Inferior parietal cortex (tissue), 1 donor: ENCODE measurements around the gene SPOCK2.
"Not testable (repeated sequence)": the region's sequence is repeated elsewhere in the genome, so short reads cannot be mapped to it uniquely, and the experiment has no call there.

Experiments
- DNase-seq: peaks from one replicate; pipeline ENCODE4 v3.0.0-alpha.2; 2016; ENCODE audit errors: extremely low spot score

Gene SPOCK2

DNA sequence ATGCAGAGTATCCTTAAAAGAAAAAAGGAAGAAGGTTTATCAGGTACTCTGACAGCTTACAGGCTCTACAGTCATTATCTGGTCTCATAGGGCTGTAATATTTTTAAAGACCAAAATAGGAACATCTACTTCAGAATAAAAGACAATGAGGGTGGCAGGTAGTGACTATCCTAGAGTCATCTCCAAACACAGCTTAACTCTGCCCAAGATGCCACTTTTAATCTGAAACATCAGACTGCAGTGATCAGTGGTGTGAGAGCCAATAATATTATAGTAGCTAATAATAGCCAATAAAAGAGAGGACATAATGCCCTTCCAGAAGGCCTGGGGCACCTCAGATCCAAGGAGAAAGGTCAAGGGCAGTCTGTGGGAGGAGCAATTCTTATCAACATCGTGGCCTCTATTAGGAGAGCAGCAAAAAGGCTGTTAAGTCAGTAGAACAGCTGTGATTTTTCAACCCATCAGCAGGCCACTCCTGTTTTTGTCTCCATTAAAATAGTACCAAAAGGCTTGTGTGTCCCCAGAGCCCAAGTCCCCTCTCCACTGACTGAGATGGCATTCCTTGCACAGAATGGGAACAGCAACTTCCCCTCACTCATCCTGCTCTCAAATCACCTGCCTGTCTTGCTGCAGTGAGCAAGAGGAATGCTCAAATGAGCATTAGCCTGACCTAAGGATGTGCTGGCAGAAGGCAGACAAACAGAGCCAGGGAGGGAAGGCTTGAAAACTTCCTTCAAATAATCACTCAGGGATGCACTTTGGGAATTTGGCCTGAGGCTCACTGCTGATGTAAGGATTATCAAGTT lies 20.7 kb upstream of the SPOCK2 start:
- DNase-seq, result no peak

DNA sequence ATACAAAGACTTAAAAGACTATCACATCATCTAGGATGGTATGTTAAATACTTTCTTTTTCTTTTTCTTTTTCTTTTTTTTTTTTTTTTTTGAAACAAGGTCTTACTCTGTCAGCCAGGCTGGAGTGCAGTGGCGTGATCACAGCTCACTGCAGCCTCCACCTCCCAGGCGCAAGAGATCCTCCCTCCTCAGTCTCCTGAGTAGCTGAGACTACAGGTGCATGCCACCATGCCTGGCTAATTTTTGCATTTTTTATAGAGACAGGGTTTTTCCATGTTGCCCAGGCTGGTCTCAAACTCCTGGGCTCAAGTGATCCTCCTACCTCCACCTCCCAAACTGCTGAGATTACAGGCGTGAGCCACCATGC lies 19.6 kb upstream of the SPOCK2 start:
- DNase-seq, result not testable (repeated sequence)

DNA sequence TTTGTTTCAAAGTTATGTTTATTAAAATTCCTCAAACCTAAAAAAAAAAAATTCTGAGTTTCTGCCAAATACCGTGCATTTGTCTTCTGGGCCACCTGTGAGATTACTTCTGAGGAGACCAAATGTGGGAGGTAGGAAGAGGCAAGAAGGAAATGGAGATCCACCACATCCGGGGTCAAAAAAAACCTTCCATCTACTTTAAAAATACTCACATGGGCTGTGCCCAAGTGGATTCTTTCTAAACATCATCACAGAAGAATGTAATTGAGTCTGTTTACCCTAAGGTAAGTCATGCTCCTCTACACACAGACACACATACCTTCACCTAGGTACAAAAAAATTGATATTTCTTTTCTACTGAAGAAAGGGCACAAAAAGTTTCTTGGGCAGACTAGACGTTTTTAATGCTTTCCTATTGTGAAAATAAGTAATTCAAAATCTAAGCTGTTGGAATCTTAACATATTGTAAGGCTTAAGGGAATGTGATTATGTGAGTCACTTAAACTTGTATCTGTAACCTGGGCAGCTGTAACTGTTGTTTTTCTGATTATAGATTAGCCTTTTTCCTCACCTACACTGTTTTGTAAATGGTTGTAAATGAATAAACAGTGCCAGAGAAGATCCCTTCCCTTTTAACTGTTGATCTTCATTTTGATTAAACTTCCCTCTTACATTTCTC lies 19.1 kb upstream of the SPOCK2 start:
- DNase-seq, result no peak

DNA sequence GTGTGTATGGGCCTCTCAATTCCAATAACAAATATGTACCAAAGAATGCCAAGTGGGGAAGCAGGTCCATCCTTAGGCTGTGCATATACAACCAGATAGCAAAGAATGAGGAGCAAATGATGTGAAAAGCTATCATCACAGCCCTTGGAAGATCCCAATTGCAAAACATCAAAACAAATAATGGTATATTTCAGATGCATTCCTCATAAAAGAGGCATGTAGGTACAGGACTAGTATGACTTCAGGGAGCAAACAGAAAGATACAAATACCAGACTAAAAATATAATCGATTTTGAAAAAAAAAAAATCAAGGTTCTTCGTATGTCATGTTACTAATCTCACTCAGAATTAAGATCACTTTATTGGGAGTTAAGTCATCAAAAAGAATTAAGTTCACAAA lies 18.5 kb upstream of the SPOCK2 start:
- DNase-seq, result no peak

DNA sequence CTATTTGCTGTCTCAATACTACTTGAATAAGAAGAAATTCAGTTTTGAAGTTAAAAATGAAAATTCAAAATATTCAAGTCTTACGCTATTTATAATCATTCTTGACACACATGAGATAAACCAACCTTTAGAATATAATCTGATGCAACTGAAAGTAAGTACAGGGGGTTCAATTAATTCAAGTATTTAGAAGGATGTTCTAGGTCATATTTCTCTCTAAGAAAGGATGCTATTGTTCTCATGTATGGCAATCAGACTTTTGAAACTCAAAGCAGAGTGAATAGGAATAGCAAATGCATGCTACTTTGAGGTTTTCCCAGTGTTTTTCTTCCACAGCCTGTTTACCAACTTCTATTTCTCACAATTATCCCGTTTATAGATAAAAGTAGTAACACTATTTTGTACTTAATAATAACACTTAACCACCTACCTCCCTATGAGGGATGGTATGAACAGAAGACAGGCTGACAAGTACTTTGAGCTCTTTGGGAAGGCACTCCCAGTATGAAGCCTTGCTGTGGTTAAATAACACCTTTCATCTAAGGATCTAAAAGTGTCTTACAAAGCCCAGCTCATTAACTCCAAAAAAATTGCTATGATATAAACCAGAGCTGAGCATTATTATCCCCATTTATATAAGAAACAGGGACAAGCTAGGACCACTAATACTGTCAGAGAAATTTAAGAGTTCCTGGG lies 18.0 kb upstream of the SPOCK2 start:
- DNase-seq, result no peak

DNA sequence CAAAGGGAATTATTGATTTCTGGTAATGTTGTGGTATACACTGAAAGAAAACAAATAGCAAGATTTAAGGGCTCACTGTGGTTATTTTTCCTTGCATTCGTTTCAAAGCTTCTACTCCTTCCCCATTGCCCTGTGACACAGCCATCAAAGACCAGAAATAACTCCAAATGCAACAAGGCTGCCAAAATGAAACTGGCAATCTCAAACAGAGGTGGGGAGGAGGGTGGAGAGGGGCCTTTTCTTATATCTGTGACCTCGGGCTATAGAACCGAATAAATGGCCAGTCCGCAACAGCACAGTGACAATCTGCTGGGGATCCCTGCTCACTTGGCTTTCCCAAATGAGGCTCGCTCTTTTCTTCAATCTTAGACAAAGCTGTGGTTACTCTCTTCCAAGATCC lies 17.4 kb upstream of the SPOCK2 start:
- DNase-seq, result no peak

DNA sequence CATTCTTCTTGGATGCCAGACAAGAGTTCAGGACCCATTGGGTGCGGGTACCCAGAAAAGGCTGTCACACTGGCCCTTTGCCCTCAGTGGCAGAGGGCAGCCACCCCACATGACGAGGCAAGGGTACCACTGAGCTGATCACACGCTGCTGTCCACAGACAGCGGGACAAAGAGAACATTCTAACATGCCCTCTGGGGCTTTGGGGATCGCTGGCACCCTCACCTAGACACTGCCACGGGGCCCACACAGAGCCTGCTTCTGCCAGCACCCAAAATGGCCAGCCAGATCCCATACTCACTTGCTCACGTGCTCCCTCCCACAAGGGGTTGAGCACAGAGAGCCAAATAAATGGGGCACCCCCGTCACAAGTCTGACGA lies 16.7 kb upstream of the SPOCK2 start:
- DNase-seq, result no peak

DNA sequence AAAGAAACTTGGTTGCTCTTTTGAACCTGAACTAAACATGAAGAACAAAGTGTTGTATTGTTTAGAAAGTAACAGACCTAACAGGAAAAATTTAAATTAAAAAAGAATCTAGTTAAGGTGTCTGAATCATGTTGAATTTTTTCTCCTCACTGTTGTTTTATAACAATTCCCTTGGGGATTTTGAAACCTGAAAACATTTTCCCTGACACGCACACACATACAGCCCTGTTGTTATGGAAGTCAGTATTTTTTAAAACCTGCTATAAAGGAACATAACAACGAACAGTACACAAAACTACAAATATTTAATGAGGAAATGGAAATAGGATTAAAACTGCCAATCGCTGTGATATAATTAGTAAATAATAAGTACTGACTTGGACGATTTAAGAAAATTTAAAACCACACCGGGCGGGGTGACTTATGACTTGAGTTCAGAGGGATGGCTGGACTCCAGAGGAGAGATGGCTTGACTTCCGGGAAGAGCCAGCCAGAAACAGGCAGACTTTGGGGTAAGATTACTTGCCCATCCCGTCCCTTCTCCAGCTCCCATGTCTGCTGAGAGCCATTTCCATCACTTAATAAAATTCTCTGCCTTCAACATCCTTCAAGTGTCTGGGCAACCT lies 16.2 kb upstream of the SPOCK2 start:
- DNase-seq, result no peak

DNA sequence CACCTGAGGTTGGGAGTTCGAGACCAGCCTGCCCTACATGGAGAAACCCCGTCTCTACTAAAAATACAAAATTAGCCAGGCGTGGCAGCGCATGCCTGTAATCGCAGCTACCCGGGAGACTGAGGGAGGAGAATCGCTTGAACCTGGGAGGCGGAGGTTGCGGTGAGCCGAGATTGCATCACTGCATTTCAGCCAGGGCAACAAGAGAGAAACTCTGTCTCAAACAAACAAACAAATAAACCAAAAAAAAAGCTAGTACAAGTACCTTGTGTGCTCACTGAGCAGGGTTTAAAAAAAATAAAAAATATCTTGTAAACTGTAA lies 11.2 kb upstream of the SPOCK2 start:
- no peak for DNase-seq

DNA sequence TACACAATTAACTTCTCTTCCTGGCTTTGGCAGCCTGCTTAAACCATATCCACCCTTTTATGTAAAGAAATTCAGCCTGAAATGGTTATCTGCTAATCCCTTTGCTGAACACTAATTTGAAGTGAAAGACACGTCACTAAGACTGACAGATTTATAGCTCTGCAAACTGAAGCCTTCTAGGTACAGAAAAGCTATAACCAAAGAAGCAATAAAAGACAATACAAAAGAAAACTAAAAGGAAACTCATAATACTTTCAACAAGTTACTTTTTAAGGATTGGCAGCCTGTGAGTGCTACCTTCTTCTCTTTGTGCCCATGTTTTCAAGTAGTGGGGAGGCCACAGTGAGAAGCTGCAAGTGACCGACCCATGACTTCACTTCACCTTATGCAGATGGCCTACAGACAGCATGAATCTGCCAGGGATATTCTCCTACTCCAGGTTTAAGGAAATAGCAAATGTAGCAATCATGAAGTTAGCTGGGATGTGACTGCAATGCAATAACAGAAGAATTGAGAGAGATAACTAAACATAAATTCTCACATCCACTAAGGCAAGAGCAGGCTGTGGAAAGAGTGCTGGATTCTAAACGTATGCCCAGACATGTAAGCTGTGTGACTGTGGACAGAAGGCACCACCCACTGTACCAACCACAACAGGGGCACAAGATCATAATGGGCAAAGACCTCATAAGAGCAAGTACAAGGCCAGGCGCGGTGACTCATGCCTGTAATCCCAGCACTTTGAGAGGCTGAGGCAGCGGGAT lies 10.7 kb upstream of the SPOCK2 start:
- DNase-seq, result no peak

DNA sequence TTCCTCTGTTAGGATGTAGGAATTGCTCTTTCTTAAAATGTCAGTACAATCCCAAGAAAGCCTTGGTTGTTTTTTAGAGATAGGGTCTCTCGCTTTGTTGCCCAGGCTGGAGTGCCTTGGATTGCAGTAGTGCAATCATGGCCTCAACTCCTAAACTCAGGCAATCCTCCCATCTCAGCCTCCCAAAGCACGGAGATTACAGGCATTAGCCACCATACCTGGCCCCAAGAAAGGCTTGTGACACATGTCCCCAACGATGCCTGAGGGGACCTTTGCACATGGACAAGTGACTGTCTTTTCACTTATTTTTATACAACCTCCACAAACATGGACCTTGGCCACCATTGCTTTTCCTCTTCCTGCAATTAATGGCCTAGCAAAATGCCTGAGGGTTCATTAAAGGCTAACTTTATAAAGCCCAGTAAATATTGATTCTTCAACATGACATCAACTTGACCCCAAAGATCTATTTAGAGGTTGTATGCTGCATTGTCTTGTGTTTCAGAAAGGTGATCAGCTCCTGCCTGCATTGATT lies 10.0 kb upstream of the SPOCK2 start:
- no peak for DNase-seq

DNA sequence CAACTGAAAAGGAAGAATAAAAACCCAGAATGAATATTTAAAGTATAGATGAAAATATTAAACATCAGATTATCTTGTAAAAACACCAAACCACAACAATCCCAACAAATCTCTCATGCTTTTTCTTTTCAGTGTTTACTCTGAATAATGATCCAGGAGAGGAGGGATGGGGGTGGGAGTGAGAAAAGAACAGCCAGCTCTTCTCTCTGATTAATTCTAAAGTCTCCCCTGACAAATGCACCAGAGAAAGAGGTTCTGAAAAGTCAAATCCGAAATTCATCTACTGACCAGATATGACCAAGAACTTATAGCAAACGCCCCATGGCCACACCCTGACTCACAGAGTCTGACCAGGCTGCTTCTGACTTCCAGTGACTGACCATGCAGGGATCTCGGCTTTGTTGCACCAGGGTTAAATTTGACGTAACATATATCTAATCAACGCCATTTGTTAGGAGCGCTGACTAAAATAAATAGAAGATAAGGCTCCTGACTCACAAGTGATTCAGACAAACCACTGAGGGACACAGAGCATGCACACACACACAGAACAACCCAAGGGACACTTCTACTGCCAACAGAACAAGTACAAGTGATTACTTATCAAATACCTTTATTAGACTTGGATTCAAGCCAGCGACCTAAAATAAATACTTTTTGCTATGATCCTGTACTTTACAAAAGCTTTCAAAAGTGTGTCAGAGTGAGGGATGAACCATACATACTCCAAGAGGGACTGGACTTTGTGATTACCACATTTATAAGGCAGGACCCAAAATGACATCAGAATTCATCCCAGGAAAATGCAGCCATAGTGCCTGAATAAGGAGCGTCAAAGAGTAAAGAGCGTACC lies 9.3 kb upstream of the SPOCK2 start:
- no peak for DNase-seq

DNA sequence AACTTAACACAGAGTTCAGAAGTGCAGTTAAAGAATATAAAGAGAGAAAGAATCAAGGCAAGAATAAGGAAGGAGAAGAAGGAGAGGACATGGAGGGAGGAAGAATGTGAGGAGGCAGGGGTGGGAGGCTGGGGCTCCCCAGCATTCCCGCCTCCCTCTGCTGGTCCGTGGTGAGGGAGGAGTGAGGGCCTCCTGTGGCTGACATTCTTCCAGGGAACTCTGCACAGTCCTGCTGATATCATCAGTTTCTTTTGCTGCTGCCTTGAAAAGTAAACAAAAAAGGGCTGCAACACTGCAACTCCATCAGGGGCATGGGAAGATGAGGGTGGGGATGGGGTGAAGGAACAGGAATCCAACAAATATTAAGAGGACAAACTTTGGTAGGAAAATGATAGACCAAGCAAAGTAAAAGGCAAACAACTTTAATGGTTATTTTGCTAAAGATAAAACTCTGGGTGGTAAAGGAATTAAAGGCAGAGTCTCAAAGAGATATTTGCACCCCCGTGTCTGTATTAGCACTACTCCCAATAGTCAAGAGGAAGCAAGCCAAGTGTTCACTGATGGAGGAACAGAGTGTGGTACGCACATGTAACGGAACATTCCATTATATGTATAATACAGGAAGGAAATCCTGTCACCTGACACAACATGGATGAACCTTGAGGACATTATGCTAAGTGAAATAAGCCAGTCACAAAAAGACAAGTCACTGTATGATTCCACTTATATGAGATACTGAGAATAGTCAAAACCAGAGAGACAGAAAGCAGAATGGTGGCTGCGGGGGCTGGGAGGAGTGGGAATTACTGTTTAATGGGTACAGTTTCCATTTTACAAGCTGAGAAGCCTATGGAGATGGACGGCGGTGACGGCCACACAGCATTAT lies 8.0 kb upstream of the SPOCK2 start:
- no peak for DNase-seq

DNA sequence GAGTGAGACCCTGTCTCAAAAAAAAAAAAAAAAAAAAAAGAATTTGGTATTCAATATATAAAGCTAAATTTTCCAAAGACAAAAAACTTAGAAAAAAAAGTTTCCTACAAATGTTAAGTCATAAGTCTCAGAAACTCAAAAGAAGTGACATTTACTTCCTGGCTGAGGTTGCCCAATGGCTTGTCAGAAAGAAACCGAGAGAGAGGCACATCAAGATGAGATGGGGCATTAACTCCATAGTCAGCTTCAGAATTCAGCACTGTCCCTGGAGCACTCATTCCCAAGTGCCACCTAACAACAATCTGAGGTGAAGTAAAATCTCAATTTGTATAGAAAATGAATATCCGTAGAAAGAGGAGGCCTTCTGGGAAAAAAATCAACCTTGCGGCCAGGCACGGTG lies 6.8 kb upstream of the SPOCK2 start:
- DNase-seq, result no peak

DNA sequence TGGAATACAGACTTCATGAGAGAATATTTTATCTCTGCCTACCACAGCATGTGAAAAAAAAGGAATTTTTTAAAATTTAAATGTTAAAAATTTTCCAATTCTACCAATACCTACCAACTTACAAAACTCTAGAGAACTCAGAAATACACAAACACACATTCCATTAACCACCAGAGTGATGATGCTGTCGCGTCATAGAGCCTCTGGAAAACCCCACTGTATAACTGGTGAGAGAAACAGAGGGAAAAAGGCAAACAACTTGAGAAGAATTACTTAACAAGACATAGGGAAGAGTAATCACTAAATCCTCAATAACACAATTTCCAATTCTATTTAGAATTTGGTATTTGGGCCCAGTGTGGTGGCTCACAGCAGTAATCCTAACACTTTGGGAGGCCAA lies 6.2 kb upstream of the SPOCK2 start:
- DNase-seq, result no peak

DNA sequence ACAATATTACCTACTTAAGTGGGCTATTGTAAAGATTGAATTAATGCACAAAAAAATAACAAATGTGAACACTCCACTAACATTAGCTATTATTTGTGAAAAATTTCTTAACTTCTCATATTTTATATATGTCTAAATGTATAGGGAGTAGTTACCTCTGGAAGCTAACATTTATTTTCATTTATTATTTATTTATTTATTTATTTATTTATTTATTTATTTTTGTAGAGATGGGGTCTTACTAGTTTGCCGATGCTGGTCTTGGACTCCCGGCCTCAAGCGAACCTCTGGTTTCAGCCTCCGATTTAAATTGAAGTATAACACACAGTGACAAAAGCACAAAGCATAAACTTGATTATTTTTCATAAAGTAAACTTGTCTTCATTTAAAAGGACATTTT lies 5.1 kb upstream of the SPOCK2 start:
- DNase-seq, result no peak

DNA sequence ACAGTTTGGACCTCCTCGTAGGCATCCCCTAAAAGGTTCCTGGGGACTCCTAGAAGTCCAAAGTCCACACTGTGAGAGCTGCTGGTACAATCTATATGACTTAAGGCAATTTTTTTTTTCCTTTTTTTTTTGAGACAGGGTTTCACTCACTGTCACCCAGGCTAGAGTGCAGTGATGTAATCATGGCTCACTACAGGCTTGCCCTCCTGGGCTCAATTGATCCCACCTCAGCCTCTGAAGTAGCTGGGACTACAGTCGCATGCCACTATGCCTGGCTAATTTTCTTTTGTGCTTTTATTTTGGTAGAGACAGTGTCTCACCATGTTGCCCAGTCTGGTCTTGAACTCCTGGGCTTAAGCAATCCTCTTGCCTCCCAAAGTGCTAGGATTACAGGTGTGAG lies 4.6 kb upstream of the SPOCK2 start:
- DNase-seq, result no peak

DNA sequence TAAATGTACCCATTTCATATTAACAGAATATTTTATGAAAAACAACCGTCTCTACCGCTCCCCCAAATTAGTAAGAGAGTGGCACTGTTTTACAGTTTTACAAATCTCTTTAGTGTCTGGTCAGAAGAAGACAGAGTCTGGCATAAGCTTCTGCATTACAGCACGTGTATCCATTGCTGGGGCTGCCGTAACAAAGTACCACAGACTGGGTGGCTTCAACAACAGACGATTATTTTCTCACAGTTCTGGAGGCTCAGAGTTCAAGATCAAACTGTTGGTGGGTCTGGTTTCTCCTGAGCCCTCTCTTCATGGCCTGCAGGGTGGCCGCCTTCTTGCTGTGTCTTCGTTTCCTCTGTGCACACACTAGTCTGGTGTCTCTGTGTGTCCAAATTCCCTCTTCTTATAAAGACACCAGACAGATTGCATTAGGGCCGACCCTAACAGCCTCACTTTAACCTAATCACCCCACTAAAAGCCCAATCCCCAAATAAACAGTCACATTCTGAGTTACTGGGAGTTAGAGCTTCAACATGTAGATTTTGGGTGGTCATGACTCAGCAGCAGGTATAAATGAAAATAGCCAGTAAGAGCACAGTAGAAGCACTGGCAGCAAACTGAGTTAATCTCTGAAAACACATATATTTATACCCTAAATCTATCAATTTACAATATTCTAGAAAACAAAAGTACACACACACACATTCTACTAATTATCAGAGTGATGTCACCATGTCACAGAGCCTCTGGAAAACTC lies 4.0 kb upstream of the SPOCK2 start:
- no peak for DNase-seq

DNA sequence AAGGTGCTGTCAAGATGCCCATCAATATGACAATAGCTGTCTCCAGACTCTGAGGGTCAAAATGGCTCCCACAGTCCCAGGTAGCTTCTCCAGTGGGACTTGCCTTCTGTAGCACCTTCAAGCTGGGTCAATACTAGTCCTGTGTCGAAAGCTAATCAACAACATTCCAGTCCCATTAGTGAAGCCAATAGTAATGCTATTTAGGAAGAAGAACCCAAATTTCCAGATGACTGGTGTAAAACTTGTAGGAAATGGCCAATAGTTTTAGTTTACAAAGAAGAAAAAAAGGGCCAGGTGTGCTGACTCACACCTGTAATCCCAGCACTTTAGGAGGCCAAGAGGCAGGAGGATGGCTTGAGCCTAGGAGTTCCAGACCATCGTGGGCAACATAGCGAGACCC lies 2.0 kb upstream of the SPOCK2 start:
- DNase-seq, result no peak
